Ovary (tissue), 9 donors: ENCODE data around the gene AGK. TPM values are rescaled to one million over a fixed set of nuclear protein-coding genes. Genes with fewer than 3 reads are reported as not detected.

Experiments
- DNase-seq, 5 donors: peaks; one replicate each; pipeline ENCODE4 v3.0.0-alpha.2; 2019 to 2020
- H3K27ac ChIP-seq, 2 donors: fragments of 200-600 bp; one replicate each; pipeline versions ENCODE4 v1.5.1 to v1.8.0; 2019 to 2022
- H3K27me3 ChIP-seq: fragments of 200-600 bp; one replicate; pipeline ENCODE4 v1.8.0; 2022
- H3K36me3 ChIP-seq: fragments of 200-600 bp; sonication (generic); one replicate; pipeline ENCODE4 v1.5.1; 2019
- H3K4me1 ChIP-seq: one replicate; pipeline ENCODE4 v1.8.1; 2013; ENCODE audit warnings: mild to moderate bottlenecking, moderate library complexity; ENCODE audit not compliant: insufficient read depth
- H3K4me3 ChIP-seq: fragments of 200-600 bp; sonication (generic); one replicate; pipeline ENCODE4 v1.5.1; 2017
- H3K9me3 ChIP-seq, 2 donors: fragments of 200-600 bp in 1 of 2; sonication (generic) in 1 of 2; one replicate each; pipeline versions ENCODE4 v1.5.1 to v1.8.1; 2013 to 2019; ENCODE audit warnings: mild to moderate bottlenecking in 1 of 2, moderate library complexity in 1 of 2
- CTCF ChIP-seq, 3 donors: fragments of 450-650 bp in 2 of 3; fragments of 200-600 bp in 1 of 3; IDR thresholded peaks; one replicate each; pipeline versions ENCODE4 v1.5.1 to v1.8.0; 2016 to 2022; ENCODE audit warnings: antibody characterized with exemption in 3 of 3, mild to moderate bottlenecking in 1 of 3
- EP300 ChIP-seq: sonication (generic); formaldehyde crosslinking; IDR thresholded peaks from one replicate; pipeline ENCODE4 v1.6.1; 2017; ENCODE audit warnings: antibody characterized with exemption
- POLR2A ChIP-seq: fragments of 450-650 bp; IDR thresholded peaks from one replicate; pipeline ENCODE4 v1.6.1; 2017; ENCODE audit warnings: antibody characterized with exemption, mild to moderate bottlenecking, moderate library complexity
- WGBS, 3 donors: extraction: QIAGEN DNeasy Blood & Tissue Kit in 1 of 3; methylation state at CpG; one replicate each; pipeline versions ENCODE4 v1.1.5 to v1.1.7; 2013 to 2017; 5-methylcytosine and 5-hydroxymethylcytosine counted together
- intact Hi-C, 4 donors: fragments of 100-400 bp; cut with DNase I; formaldehyde crosslinking; loops; one replicate each; pipeline versions ENCODE4 v1.11.0 to v1.15.1; 2022 to 2023
- polyA plus RNA-seq, 2 donors: library from polyadenylated mRNA; stranded (reverse); fragments of 200-250 nt in 1 of 2; fragments of 350-450 nt in 1 of 2; fragmentation: Illumina TruSeq in 1 of 2; extraction: RNeasy Lipid Tissue Mini Kit (QIAGEN cat#74804) in 1 of 2; gene quantifications; one replicate each; pipeline ENCODE4 v1.2.3, GENCODE V29; 2013 to 2014
- total RNA-seq, 7 donors: library from RNA; depleted of rRNA in 2 of 7; stranded (reverse); fragments of >200 nt in 2 of 7; fragmentation: NEBNext Ultra II Directional in 3 of 7; extraction: Animal tissue kit (Norgen Biotek cat#: 25700) in 3 of 7; gene quantifications; one replicate each; pipeline versions ENCODE4 v1.1.0 to v1.2.4, GENCODE V29; 2016 to 2023
- donor health status: DM: no; HTN: no; CAD: no; lungs with moderate emphysema.
- donor health status: DM: no; HTN: no; CAD: no.
- donor health status: Bipolar disorder and iron deficiency.
- donor health status: DM: yes; HTN: yes; CAD: no.
- donor health status: DM: no; HTN: no; CAD: no.
- donor health status: DM: yes; HTN: yes; CAD: no.

AGK gene
- total and polyA plus RNA-seq, 9 donors = 11.3 to 32.1 (median 21.8) TPM

GRCh38 chr7:141652691-141653090 lies 101.5 kb downstream of the AGK start:
- H3K4me1 ChIP-seq = no peaks in the 10 kb centered on the region
- TF ChIP-seq EP300 (no peak), CTCF (IDR thresholded peaks at IDR 0.05) (no peak), POLR2A (no peak)
- no peaks in the 10 kb centered on the region for H3K27me3 ChIP-seq
- H3K27ac ChIP-seq = no peak overlapping the region
- intact Hi-C loops = no loop called here
- no peaks in the 10 kb centered on the region for H3K36me3 ChIP-seq
- no peaks in the 10 kb centered on the region for H3K9me3 ChIP-seq
- no peak for DNase-seq
- no peak overlapping the region for H3K4me3 ChIP-seq
- WGBS, 3 donors = 59 to 74% (median 66%) methylated on average over 3 of the region's 3 CpGs

- no peak overlapping the region for H3K4me3 ChIP-seq
- no peaks in the 10 kb centered on the region for H3K9me3 ChIP-seq
- no peak for TF ChIP-seq EP300
- TF ChIP-seq CTCF (IDR thresholded peaks at IDR 0.05) = no peak
- no peak for TF ChIP-seq POLR2A
- no peak overlapping the region for H3K27ac ChIP-seq
- 50 to 56% (median 53%) methylated on average over 3 of the region's 3 CpGs for WGBS, 3 donors
- H3K36me3 ChIP-seq = no peaks in the 10 kb centered on the region
- peak in 1 of 5 donors; percentile 33 for DNase-seq
- H3K4me1 ChIP-seq = no peaks in the 10 kb centered on the region
- H3K27me3 ChIP-seq = no peaks in the 10 kb centered on the region
- intact Hi-C loops = no loop called here
Measured at GRCh38 chr7:141654551-141654950, 103.3 kb downstream of the AGK start.

- no peaks in the 10 kb centered on the region for H3K27me3 ChIP-seq
- H3K27ac ChIP-seq = no peak overlapping the region
- intact Hi-C loops = no loop called here
- H3K4me3 ChIP-seq = no peak overlapping the region
- 86 to 91% (median 87%) methylated on average over 6 of the region's 6 CpGs for WGBS, 3 donors
- no peaks in the 10 kb centered on the region for H3K4me1 ChIP-seq
- H3K36me3 ChIP-seq = no peaks in the 10 kb centered on the region
- H3K9me3 ChIP-seq = no peaks in the 10 kb centered on the region
- no peak for TF ChIP-seq EP300
- no peak for TF ChIP-seq POLR2A
- no peak for TF ChIP-seq CTCF (IDR thresholded peaks at IDR 0.05)
- no peak for DNase-seq
Measured at GRCh38 chr7:141659501-141659900, 108.3 kb downstream of the AGK start.

- WGBS, 3 donors = 72 to 80% (median 79%) methylated on average over 4 of the region's 4 CpGs
- no peaks in the 10 kb centered on the region for H3K9me3 ChIP-seq
- no peaks in the 10 kb centered on the region for H3K4me1 ChIP-seq
- no peak overlapping the region for H3K4me3 ChIP-seq
- no peak overlapping the region for H3K27ac ChIP-seq
- no peak for DNase-seq
- intact Hi-C loops = no loop called here
- H3K36me3 ChIP-seq = no peaks in the 10 kb centered on the region
- no peaks in the 10 kb centered on the region for H3K27me3 ChIP-seq
- no peak for TF ChIP-seq EP300
- TF ChIP-seq POLR2A = no peak
- TF ChIP-seq CTCF (IDR thresholded peaks at IDR 0.05) = no peak
Measured at GRCh38 chr7:141660259-141660658, 109.0 kb downstream of the AGK start.
